ENCODE data around the gene CKB. TPM values are rescaled to one million over a fixed set of nuclear protein-coding genes. Genes with fewer than 3 reads are reported as not detected.

Gene CKB
- total RNA-seq, 3 donors from 2014 or later, result 1,316 to 3,346 (median 2,079) TPM

- ATAC-seq (no peak), DNase-seq (no peak)
- no peaks in the 10 kb centered on the region for H3K9me3 ChIP-seq
Measured at GRCh38 chr14:103496776-103497175, 25.9 kb downstream of the CKB start.

DNA sequence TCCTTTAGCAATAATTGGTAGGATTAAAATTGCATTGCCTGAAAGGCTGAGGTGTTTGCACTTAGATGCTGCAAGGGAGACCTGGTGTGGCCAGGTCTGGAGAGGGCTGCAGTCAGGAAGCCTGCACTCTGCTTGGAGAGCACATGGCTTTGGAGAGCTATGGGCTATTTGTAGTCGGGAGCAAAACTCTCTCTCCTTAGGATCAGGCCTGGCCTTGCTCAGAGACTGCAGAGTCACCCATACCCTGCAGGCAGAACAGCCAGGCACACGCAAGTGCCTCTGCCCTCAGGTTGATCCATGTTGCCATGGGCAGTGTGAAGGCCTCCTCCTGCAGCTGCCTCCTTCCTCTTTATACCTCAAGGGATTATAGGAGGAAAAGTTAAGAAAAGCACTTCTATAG is 26.8 kb downstream of the CKB start:
- intact Hi-C loops (cut with DNase I, micrococcal nuclease), result no loop called here

More at GRCh38 chr14:103496776-103497175, 25.9 kb downstream of the CKB start:
- no peaks in the 10 kb centered on the region for H3K36me3 ChIP-seq (ENCODE audit: low read depth)
- no peak overlapping the region for H3K4me3 ChIP-seq
- H3K4me1 ChIP-seq (ENCODE audit: low read depth), result peaks cover 4% of the 10 kb centered on the region
- intact Hi-C loops (cut with DNase I, micrococcal nuclease), result no loop called here
- TF ChIP-seq, protein P1, sequence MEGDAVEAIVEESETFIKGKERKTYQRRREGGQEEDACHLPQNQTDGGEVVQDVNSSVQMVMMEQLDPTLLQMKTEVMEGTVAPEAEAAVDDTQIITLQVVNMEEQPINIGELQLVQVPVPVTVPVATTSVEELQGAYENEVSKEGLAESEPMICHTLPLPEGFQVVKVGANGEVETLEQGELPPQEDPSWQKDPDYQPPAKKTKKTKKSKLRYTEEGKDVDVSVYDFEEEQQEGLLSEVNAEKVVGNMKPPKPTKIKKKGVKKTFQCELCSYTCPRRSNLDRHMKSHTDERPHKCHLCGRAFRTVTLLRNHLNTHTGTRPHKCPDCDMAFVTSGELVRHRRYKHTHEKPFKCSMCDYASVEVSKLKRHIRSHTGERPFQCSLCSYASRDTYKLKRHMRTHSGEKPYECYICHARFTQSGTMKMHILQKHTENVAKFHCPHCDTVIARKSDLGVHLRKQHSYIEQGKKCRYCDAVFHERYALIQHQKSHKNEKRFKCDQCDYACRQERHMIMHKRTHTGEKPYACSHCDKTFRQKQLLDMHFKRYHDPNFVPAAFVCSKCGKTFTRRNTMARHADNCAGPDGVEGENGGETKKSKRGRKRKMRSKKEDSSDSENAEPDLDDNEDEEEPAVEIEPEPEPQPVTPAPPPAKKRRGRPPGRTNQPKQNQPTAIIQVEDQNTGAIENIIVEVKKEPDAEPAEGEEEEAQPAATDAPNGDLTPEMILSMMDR (IDR thresholded peaks at IDR 0.05), result no peak

DNA sequence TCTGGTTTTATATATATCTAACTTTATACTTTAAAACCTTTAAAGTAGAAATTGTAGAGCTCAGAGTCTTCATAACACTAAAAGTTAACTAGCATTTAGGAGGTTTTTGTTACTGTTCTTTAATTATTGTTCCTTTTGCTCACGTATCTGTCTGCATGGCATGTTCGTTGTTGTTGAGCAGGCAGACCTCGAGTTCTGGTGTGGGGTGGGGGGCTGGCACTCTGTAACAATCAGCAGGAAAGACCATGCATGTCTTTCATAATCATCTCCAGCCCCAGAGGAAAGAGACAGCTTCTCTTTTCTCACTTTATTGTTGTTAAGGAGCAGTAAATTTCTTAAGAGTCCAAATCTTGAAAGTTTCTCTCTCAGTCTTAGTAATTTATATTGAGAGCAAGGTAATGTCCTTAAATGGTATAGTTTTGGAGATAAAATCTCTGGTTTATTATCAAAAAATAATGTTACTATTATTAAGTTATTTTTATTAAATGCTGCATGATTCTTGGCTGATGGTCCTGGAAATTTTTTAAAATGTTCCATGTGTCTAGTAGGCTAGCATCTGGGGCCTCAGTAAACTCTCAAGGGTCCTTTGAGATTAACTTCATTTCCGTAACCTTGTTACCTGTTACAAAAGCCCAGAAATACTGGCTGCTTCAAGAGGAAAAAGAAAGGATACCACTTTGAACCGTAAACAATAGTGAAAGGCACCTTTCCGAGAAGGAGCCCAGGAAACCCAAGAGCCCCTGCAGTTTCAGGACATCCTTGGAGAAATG is 30.3 kb downstream of the CKB start:
- no peaks in the 10 kb centered on the region for H3K9me3 ChIP-seq
- no peaks in the 10 kb centered on the region for H3K36me3 ChIP-seq (ENCODE audit: low read depth)
- intact Hi-C loops (cut with DNase I, micrococcal nuclease), result no loop called here
- H3K4me3 ChIP-seq, result no peak overlapping the region
- DNase-seq (no peak), ATAC-seq (no peak)
- no peaks in the 10 kb centered on the region for H3K4me1 ChIP-seq (ENCODE audit: low read depth)
- TF ChIP-seq, protein P1 (IDR thresholded peaks at IDR 0.05), result no peak

More for the DNA sequence above, 26.8 kb downstream of the CKB start:
- ATAC-seq (no peak), DNase-seq (no peak)
- Histone ChIP-seq H3K9me3 (no peaks in the 10 kb centered on the region), H3K4me3 (no peak overlapping the region), H3K36me3 (ENCODE audit: low read depth) (no peaks in the 10 kb centered on the region), H3K4me1 (ENCODE audit: low read depth) (peaks cover 4% of the 10 kb centered on the region)
- TF ChIP-seq, protein P1 (IDR thresholded peaks at IDR 0.05), result no peak

GRCh38 chr14:103491691-103492090 is 30.9 kb downstream of the CKB start:
- TF ChIP-seq, protein P1 (IDR thresholded peaks at IDR 0.05), result no peak
- Histone ChIP-seq H3K4me3 (no peak overlapping the region), H3K4me1 (ENCODE audit: low read depth) (no peaks in the 10 kb centered on the region), H3K36me3 (ENCODE audit: low read depth) (no peaks in the 10 kb centered on the region), H3K9me3 (no peaks in the 10 kb centered on the region)
- DNase-seq, result no peak
- intact Hi-C loops (cut with DNase I, micrococcal nuclease), result no loop called here
- ATAC-seq, result no peak

DNA sequence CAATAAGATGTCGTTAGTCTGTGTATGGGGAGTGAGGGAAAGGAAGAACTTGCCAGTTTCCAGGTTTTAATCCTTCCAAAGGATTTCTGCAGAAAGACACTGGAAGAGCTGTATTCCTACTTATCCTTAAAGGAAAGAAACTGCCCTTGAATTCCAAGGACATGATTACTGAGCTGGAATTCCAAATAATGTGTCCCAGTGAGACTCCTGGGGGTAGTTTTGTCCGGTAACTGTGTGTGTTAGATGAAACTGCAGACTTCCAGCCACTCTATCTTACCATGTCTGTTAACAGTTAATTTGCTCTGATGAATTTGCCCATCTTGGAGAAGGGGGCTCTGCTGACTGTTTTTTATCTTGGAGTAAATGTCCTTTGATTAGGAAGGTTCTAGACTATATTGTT is 33.0 kb downstream of the CKB start:
- Histone ChIP-seq H3K9me3 (no peaks in the 10 kb centered on the region), H3K4me3 (no peak overlapping the region), H3K4me1 (ENCODE audit: low read depth) (no peaks in the 10 kb centered on the region), H3K36me3 (ENCODE audit: low read depth) (no peaks in the 10 kb centered on the region)
- TF ChIP-seq, protein P1 (IDR thresholded peaks at IDR 0.05), result no peak
- no peak for DNase-seq
- intact Hi-C loops (cut with DNase I, micrococcal nuclease), result no loop called here
- no peak for ATAC-seq
